T-helper 2 cell treated with Interferon-gamma antibody and Interleukin-4, amounts not matched to agents 100 ng/mL and 5 ng/mL, for 36 hours (primary cell): Measurements from ENCODE around the gene STON2. TPM values are rescaled to one million over a fixed set of nuclear protein-coding genes. Genes with fewer than 3 reads are reported as not detected.
"Not testable (repeated sequence)": the region's sequence is repeated elsewhere in the genome, so short reads cannot be mapped to it uniquely, and the experiment has no call there.

Source experiments
- intact Hi-C: fragments of 100-400 bp; cut with micrococcal nuclease; formaldehyde crosslinking; loops from one replicate; pipeline ENCODE4 v1.15.1; 2023
- total RNA-seq: library from RNA; stranded (reverse); gene quantifications from 2 replicates; pipeline ENCODE4 v1.2.3, GENCODE V29; 2022

Gene STON2
- total RNA-seq, 1 donor from 2014 or later, result not detected

DNA sequence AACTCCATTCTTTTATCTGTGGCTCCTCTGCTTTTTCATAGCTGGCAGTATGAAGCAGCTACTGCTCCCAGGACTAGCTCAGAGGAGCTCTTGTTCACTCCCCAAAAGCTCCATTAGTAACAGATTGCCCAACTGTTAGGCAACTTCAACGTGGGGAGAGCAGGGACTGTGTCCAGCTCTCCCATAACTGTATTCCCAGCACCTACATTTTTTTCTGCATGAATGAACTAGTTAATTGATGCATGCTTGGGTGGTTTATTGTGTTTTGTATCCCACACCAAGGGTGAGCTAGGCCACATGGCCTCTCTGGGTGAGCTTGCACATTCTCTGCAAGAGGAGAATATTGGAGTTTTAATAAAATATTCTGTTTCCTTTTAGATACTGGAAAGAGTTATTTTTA lies 15.2 kb downstream of the STON2 start:
- intact Hi-C loops, result no loop called here

DNA sequence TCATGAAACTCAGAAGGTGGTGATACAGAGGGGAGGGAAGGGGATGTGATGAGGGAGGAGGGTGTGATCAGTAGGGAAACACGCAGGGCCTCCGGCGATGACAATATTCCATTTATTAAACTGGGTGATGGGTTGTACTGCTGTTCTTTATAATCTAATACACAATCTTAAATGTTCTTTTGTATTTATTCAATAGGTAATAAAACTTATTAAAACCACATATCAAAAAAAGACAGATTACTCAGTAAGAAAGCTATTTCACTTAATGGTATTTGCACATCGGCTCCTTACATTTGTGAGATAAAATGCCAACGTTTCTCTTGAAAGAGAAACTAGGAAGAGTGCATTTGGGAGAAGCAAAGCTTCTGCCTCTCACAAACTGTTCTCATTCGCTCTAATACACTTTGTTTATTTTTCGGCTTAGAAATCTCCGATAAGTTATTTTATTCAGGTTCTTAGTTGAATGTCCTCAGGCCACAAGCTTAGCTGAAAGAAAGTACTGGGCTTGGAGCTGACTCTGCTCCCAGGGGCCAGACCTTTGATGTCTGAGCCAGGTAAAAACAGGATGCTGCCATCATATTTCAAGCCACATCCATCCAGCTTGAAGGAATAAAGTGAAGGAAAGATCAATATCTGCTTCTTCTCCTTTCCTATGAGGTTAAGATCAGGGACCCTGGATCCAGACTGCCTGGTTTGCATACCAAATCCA lies 17.5 kb downstream of the STON2 start:
- intact Hi-C loops, result no loop called here

DNA sequence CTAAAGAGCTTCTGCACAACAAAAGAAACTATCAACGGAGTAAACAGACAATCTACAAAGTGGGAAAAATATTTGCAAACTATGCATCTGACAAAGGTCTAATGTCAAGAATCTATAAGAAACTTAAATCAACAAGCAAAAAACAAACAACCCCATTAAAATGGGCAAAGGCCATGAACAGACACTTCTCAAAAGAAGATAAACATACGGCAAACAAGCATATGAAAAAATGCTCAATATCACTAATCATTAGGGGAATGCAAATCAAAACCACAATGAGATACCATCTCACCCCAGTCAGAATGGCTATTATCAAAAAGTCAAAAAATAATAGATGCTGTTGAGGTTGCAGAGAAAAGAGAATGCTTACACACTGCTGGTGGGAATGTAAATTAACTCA lies 20.1 kb downstream of the STON2 start:
- intact Hi-C loops, result not testable (repeated sequence)

DNA sequence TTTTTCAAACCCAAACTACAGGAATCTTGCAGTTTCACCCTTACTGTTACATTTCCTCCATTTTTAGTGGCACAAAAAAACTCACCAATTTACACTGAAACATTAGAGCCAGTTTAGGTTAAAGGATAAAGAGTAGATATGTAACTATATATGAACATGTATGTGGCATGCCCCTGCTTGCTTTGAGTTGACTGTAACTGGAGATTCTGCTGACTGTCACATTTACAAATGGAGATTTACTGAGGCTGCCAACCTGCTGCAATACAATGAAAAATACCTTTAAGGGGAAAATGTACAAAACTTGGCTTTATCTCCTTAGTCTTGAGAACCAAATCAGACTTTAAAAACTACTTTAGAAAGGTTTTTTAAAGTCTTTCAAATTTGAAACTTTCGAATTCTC lies 28.3 kb downstream of the STON2 start:
- intact Hi-C loops, result no loop called here

DNA sequence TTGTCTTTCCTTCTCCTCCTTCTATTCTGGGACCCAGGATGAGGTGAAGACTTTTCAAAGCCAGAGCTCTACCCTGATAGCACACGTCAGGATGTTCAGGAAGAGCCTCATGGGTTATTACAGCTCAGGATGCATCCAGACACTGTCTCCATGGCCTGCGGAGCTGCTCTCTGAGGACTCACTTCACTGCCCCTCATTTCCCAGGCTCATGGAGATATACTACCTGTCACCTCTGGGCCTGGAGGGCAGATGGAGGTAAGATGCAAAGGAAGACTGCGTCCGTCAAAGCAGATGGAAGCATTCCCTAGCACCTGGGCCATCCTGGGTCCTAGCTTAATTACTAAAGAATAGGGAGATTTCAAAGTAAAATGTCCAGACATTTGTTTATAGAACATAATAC lies 32.6 kb downstream of the STON2 start:
- intact Hi-C loops, result no loop called here

DNA sequence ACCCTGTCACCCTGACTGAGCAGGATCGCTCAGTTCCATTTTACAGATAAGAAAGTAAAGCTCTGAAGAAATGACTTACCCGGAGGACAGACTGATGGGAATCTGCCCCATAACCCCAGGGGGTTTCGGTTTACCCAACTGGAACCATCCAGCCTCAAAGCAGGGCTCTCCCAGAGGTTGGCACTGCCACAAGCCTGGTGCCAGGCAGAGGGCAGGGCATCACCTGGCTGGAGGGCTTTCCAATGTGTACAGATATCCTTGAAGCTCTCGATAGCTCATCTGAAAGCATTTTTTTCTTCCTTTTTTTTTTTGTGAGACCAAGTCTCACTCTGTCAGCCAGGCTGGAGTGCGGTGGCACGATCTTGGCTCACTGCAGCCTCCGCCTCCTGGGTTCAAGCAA lies 33.2 kb downstream of the STON2 start:
- intact Hi-C loops, result no loop called here

DNA sequence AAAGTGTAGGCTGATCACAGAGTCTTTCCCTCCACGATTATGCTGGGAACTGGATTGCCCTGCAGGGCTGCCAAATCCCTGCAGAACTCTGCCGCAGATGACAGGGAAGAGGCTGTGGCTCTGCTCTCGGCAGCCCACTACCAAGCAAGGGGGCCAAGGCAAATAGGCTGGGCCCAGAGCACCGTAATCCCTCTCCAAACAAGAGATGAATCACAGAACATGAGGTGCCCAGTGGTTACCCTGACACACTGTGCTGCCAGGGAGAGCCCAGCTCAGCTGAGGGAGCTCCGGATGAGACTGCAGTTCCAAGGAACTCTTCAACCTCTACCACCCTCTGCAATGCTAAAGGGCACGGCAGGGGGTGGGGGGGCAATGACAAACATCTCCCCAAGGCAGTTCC lies 33.9 kb downstream of the STON2 start:
- intact Hi-C loops, result no loop called here

DNA sequence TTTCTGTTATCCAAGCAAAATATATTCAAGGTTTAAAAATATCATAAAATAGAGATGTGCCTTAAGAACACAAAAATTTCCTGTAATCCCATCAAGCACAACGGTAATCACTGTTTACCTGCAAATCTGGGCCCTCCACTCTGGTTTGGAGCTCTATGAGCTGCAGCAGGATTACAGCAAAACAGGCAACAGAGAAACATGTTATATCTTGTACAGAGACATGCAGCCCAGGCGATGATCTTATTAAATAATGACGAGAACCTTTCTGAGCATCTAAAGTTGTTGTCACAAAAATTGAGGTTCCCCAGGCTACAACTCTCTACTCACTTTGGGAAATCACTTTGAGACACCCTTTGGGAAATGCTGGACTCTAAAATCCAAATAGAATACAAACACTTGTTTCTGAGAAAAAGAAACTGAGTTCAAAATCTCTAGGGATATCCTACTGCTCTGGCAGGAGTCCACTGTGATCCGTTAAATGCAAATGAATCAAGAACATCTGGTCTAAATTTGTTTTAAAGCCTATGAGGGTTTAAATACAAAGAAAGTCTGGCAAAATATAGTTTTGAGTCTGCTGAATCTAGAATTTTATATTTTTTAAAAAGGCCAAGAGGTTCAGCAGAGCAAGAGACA lies 36.3 kb downstream of the STON2 start:
- intact Hi-C loops, result no loop called here

DNA sequence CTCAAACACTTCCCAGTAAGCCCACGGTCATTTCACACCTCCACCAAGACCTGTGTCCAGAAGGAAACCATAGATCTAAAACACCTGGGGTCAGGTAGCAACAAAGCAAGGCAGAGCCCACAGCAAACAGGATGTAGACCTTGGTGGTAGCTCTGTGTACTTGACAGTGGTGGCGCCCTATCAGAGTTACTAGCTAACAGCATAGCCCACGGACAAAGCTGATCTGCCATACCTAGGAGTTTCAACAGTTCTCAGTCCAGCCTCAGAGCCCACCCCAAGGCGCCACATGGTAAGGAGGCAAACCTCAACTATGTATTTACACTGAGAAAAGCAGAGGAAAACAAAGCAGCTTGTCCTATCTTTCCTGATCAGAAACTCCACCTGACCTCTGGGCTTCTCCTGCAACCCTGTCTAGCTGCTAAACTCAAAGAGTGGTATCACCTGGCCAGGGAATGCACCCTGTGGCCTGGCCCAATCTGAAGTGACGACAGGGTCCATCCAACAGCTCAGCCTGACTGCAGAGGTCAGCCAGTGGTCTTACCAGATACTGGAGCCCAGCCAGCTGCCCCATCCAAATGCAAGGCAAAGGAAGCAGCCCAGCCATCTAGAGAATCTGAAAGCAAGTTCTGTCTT lies 46.3 kb downstream of the STON2 start:
- intact Hi-C loops, result no loop called here

DNA sequence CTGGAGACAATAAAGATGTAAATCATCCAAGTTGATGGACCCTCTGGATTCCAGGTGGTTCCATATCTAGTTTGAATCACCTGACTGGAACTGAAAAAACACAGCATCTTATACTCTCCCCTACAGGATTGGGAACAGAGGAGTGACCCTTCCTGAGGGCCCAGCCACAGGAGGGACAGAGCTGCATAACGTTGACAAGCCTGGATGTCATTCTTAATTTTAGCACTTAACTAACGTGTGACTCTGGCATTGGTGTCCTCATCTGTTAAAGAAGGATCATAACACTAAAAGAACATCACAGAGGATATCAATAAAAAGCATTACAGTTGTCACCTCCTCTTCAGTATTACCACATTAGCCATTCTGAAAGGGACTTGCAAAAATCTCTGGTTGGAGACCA lies 47.7 kb downstream of the STON2 start:
- intact Hi-C loops, result no loop called here

DNA sequence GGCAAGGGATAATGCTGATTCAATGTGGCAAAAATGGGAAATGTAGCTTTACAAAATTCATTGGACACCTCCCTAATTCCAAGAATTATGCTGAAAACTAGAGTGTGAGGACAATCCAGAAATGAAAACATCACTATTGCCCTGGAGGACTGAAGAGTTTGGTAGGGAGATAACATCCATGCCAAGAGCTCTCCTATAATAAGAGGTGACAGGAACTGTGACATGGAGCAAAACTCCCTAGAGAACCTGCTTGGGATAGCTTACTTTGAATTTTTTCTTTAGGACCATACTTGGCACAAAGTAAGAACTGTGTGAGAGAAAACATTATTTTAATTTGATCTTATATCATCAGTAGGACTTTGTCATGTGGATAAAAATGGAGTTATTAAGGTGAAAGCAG lies 48.9 kb downstream of the STON2 start:
- intact Hi-C loops, result no loop called here

DNA sequence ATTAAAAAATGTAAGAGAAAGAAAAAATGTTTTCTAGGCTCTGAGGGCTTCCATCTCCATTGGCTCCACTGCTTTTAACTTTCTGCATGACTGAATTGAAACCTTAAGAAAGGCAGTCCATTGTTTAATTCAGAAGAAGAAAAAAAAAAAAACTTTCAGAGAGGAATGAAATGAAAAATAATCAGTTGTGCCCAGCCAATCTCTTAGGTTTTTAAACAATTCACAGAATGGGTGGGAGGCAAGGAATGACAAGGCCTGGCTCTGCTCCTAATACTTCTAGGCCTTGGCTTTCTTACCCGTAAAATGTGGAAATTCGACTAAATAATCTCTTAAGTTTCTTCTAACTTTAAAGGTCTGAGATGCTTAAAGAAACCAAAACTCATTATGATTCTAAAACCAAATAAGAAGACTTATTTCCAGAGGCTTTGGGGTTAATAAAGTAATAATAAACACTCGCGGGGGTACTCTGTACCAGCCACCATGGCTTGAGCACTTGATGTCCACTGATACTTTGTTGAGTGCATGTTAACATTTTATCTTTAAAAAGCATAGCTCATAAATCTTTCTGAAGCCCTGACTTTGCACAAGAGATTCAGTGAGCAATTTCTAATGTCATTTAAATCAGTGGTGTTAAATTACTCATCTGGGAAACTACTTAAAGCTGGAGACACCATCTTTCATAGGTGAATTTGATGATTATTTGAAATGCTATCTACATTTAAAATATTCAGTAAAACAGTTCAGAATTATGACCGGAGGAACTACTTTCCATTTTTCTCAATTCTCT lies 49.6 kb downstream of the STON2 start:
- intact Hi-C loops, result no loop called here

DNA sequence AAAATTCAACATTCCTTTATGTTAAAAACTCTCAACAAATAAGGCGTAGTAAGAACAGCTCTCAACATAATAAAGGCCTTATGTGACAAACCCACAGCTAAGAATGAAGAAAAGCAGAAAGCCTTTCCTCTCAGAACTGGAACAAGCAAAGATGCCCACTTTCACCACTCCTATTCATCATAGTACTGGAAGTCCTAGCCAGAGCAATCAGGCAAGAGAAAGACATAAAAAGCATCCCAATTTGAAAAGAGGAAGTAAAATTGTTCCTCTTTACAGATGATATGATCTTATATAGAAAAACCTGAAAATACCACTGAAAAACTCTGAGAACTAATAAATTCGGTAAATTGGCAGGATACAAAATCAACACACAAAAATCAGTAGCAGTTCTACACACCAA lies 52.1 kb downstream of the STON2 start:
- intact Hi-C loops, result no loop called here

DNA sequence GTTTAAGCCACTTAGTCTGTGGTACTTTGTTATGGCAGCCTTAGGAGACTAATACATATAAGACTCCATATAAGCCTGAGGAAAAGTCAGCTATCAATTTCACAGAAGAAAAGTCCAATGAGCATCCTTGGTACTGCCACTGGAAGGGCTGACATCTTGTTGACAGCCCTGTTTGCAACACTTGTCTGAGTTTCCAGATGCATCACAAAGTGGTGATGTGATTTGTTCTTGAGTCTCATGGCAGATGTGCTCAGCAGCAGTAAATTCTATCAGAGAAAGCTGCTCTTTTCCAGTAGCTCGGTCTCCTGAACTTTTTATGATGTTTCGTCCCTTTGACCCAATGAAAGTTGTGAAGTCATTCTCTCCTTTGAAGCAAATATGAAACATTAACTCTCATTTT lies 54.3 kb downstream of the STON2 start:
- intact Hi-C loops, result no loop called here

DNA sequence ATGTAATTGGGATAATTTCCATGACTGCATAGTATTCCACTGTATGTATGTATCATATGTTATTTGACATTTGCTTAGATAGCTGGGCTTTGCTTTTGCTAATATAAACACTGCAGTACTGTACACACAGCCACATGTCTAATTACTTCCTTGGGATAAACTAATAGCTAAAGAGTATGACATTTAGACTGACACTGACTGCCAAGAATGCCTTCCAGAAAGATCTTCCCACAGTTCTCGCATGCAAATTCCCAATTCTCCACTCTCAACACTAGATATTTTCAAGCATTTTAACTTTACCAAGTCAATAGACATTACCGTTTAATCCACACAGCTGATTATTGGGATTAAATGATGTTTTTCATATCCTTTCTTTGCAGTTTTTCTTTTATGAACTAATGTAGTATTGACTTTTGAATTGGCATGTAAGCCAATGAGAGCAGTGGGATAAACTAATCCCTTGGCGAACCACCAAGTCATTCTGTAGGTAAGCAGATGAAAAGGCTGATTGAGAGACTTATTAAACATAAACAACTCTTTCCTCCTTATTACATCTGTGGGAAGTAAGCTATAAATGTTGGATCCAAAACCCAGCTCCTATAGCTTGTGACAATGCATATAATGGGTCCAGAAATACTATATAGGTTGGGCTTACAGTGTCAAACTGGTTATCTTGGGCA lies 55.5 kb downstream of the STON2 start:
- intact Hi-C loops, result no loop called here

DNA sequence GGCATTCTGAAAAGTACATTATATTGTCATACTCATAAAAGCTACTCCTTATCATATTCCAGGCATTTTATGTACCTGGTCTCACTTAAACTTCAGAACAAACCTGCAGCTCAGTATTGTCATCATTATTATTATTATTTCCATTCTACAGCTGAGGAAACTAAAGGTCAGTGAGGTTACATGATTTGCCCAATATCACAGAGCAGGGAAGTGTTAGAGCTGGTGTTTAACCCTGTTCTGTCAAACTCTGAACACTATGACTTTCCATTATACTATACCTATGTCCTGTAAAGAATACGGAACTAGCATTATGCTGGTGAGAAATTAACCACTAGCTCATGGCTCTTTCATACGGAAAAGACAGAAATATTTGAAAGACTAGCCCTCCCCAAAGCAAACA lies 56.4 kb downstream of the STON2 start:
- intact Hi-C loops, result no loop called here

DNA sequence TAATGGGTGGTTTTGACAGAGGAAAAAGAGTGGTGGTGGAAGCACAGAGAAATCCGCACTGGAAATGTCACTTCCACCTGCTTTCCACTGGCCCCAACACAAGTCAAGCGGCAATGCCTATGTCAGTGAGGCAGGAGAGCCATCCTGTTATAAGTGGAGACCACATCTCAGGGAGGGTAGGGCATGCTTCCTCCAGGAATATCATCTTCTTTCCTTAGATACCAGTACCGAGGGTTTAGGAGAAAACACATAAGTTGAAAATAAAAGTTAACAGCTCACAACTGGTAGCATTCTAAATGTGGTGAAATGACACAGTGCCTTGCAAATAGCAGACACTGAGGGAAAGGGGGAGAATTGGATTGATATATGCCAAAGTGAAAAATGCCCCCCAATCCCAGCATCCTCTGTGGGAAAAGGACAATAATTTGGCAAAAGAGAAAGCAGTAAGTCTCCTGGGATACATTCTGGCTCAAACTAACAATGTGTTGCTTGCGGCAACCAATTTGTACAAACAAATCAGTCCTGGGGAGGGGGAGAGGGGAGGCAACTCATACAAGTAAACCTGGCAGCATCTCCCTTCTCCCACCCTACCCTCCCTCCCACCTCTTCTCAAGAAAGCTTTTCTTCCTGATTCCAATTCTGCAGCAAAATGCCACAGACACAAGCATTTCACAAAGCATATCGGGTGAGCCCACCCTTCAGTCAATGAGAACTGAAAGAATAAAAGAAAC lies 57.1 kb downstream of the STON2 start:
- intact Hi-C loops, result no loop called here

DNA sequence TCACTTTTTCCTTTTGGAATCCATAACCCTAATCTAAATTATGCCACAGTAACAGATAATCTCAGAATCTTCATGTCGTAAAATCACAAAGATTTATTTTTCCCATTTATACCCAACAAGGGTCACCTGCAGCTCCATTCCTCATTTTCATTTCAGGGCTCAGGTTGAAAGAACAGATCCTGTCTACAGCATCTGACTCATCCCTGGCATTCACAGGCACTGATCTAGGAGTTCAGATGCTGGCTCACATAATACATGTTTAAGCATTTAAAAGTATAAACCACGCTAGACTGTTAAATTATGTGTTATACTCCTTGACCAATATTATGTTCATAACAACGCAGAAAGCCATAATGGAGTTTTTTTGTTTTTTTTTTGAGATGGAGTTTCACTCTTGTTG lies 58.3 kb downstream of the STON2 start:
- intact Hi-C loops, result no loop called here

DNA sequence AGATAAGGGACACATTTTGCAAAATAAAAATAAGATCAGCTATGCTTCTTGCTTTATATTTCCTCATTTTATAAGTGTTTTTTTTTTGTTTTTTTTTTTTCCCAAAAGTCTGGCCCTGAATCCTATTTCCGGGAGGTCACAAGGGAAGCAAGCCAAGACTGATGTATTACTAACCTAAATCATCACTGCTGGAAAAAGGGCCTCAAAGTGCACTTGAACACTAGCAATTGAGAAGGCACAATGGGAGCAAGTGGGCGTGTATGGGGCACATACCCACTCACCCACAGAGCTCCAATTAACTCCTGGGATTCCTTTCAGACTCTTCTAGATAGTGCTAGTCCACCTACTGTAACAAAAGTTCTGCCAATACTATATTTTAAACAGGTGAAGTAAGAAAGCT lies 58.8 kb downstream of the STON2 start:
- intact Hi-C loops, result no loop called here

DNA sequence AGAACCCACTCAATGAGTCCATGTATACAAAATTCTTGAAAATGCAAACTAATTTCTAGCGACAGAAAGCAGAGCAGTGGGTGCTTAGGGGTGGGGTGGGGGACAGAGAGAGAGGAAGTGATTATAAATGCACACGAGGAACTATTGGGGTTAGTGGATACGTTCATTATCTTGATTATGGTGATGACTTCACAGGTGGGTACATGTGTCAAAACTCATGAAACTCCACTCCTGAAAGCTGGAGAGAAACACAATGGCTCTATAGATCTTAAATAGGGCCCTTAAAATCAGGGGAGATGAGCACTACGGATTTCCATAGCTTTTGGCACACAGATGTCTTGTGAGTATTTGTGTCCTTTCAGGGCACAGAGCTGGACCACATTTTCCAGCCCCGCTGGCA lies 59.9 kb downstream of the STON2 start:
- intact Hi-C loops, result no loop called here

DNA sequence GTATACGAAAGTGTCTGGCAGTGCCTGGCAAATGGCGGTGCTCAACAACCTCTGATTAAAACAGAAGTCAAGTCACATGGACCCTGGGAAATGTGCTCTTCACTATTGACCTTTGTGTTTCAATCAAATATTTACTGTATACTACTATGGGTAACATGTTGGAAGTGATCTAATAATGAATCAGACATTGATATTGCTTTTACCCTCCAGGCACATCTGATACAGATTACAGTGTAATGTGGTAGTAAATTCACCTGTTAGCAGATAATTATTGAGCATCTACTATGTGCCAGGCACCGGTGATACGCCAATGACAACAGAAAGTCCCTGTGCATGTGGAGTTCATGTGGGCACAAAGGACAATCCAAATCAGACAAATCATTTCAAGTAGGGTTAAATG lies 63.1 kb downstream of the STON2 start:
- intact Hi-C loops, result no loop called here
